GM18951 (cell line): ENCODE data around the gene NXPE4.
"Not testable (repeated sequence)": the region's sequence is repeated elsewhere in the genome, so short reads cannot be mapped to it uniquely, and the experiment has no call there.

ENCODE experiments used
- POLR2A ChIP-seq: IDR thresholded peaks from 4 replicates; pipeline ENCODE4 v1.6.1; 2011; ENCODE audit warnings: mild to moderate bottlenecking; ENCODE audit not compliant: insufficient read length, insufficient read depth; ENCODE audit errors: extremely low read depth
- in situ Hi-C: fragments of 300-500 bp; cut with MboI; formaldehyde crosslinking; loops from one replicate; pipeline ENCODE4 v1.12.0; 2022; ENCODE audit warnings: low sequenced_read_pairs, mixed read lengths, inconsistent platforms; ENCODE audit not compliant: unreplicated experiment

NXPE4 gene

DNA sequence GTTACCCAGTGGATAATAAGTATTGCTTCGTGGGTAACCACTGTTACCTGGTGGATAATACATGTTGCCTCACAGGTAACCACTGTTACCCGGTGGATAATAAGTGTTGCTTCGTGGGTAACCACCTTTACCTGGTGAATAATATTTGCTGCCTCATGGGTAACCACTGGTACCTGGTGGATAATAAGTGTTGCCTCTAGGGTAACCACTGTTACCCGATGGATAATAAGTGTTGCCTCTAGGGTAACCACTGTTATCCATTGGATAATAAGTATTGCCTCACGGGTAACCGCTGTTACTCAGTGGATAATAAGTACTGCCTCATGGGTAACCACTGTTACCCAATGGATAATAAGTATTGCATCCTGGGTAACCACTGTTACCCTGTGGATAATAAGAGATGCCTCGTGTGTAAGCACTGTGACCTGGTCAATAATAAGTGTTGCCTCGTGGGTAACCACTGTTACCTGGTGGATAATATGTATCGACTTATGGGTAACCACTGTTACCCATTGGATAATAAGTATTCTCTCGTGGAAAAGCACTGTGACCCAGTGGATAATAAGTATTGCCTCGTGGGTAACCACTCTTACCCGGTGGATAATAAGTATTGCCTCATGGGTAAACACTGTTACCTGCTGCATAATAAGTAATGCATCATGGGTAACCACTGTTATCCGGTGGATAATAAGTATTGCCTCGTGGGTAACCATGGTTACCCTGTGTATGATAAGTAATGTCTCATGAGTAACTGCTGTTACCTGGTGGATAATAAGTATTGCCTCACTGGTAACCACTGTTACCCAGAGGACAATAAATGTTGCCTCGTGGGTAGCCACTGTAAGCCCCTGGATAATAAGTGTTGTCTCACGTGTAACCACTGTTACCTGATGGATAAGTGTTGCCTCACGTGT, 20.1 kb upstream of the NXPE4 start:
- in situ Hi-C loops, result no loop called here

GRCh38 chr11:114614127-114614720, 18.6 kb upstream of the NXPE4 start:
- in situ Hi-C loops, result no loop called here
- no peak for TF ChIP-seq POLR2A

More for the DNA sequence above, 20.1 kb upstream of the NXPE4 start:
- no peak for TF ChIP-seq POLR2A

DNA sequence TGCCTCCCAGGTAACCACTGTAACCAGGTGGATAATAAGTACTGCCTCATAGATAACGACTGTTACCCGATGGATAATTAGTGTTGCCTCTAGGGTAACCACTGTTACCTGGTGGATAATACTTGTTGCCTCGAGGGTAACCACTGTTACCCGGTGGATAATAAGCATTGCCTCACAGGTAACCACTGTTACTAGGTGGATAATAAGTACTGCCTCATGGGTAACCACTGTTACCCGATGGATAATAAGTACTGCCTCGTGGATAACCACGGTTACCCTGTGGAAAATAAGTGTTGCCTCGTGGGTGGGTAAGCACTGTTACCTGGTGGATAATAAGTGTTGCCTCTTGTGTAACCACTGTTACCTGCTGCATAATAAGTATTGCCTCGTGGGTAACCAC, 17.5 kb upstream of the NXPE4 start:
- in situ Hi-C loops, result not testable (repeated sequence)

DNA sequence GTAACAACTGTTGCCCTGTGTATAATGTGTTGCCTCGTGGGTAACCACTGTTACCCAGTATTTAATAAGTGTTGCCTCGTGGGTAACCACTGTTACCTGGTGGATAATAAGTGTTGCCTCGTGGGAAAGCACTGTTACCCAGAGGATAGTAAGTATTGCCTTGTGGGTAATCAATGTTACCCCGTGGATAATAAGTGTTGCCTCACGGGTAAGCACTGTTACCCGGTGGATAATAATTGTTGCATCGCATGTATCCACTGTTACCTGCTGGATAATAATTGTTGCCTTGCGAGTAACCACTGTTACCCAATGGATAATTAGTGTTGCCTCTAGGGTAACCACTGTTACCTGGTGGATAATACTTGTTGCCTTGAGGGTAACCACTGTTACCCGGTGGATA, 17.1 kb upstream of the NXPE4 start:
- in situ Hi-C loops, result no loop called here
- no peak for TF ChIP-seq POLR2A

GRCh38 chr11:114612199-114612598, 16.6 kb upstream of the NXPE4 start:
- in situ Hi-C loops, result not testable (repeated sequence)

DNA sequence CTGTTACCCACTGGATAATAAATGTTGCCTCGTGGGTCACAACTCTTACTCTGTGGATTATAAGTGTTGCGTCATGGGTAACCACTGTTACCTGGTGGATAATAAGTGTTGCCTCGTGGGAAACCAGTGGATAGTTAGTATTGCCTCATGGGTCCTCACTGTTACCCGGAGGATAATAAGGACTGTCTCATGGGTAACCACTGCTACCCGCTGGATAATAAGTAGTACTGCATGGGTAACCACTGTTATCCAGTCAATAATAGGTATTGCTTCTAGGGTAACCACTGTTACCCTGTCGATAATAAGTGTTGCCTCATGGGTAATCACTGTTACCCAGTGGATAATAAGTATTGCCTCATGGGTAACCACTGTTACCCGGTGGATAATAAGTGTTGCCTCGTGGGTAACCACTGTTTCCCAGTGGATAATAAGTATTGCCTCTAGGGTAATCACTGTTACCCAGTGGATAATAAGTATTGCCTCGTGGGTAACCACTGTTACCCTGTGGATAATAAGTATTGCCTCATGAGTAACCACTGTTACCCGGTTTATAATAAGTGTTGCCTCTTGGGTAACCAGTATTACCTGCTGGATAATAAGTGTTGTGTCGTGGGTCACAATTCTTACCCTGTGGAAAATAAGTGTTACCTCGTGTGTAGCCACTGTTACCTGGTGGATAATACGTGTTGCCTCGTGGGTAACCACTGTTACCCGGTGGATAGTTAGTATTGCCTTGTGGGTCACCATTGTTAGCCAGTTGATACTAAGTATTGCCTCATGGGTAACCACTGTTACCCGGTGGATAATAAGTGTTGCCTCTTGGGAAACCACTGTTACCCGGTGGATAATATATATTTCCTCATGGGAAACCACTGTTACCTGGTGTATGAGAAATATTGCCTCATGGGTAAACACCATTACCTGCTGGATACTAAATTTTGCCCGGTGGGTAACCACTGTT, 15.7 kb upstream of the NXPE4 start:
- no peak for TF ChIP-seq POLR2A

GRCh38 chr11:114610550-114610949, 15.0 kb upstream of the NXPE4 start:
- in situ Hi-C loops, result no loop called here

More for the DNA sequence above, 15.7 kb upstream of the NXPE4 start:
- in situ Hi-C loops, result no loop called here

DNA sequence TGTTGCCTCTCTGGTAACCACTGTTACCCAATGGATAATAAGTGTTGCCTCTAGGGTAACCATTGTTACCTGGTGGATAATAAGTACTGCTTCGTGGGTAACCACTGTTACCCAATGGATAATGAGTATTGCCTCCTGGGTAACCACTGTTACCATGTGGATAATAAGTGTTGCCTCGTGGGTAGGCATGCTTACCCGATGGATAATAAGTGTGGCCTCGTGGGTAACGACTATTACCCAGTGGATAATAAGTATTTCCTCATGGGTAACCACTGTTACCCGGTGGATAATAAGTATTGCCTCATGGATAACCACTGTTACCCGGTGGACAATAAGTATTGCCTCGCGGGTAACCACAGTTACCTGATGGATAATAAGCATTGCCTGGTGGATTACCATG, 13.8 kb upstream of the NXPE4 start:
- in situ Hi-C loops, result no loop called here
- no peak for TF ChIP-seq POLR2A

More at GRCh38 chr11:114610550-114610949, 15.0 kb upstream of the NXPE4 start:
- TF ChIP-seq POLR2A, result no peak

DNA sequence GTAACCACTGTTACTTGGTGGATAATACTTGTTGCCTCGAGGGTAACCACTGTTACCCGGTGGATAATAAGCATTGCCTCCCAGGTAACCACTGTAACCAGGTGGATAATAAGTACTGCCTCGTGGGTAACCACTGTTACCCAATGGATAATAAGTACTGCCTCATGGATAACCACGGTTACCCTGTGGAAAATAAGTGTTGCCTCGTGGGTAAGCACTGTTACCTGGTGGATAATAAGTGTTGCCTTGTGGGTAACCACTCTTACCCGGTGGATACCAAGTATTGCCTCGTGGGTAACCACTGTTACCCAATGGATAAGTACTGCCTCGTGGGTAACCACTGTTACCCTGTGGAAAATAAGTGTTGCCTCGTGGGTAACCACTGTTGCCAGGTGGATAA, 13.0 kb upstream of the NXPE4 start:
- in situ Hi-C loops, result not testable (repeated sequence)

DNA sequence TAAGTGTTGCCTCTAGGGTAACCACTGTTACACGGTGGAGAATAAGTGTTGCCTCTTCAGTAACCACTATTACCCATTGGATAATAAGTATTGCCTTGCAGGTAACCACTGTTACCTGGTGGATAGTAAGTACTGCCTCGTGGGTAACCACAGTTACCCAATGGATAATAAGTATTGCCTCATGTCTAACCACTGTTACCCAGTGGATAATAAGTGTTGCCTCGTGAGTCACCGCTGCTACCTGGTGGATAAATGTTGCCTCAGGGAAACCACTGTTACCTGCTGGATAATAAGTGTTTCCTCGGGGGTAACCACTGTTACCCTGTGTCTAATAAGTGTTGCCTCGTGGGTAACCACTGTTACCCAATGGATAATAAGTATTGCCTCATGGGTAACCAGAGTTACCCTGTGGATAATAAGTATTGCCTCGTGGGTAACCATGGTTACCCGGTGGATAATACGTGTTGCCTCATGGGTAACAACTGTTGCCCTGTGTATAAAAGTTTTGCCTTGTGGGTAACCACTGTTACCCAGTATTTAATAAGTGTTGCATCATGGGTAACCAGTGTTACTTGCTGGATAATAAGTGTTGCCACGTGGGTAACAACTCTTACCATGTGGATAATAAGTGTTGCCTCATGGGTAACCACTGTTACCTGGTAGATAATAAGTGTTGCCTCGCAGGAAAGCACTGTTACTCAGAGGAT, 12.3 kb upstream of the NXPE4 start:
- in situ Hi-C loops, result no loop called here
- no peak for TF ChIP-seq POLR2A

DNA sequence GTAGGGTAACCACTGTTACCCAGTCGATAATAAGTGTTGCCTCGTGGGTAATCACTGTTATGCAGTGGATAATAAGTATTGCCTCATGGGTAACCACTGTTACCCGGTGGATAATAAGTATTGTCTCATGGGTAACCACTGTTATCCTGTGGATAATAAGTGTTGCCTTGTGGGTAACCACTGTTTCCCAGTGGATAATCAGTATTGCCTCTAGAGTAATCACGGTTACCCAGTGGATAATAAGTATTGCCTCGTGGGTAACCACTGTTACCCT, 11.2 kb upstream of the NXPE4 start:
- in situ Hi-C loops, result not testable (repeated sequence)

GRCh38 chr11:114606003-114606801, 10.6 kb upstream of the NXPE4 start:
- in situ Hi-C loops, result no loop called here
- TF ChIP-seq POLR2A, result no peak
